Daoy (cell line): ENCODE measurements around the gene GPR148. TPM values are rescaled to one million over a fixed set of nuclear protein-coding genes. Genes with fewer than 3 reads are reported as not detected.
"Not testable (repeated sequence)": the region's sequence is repeated elsewhere in the genome, so short reads cannot be mapped to it uniquely, and the experiment has no call there.

Experiments used
- DNase-seq: peaks from one replicate; pipeline ENCODE4 v3.0.0-alpha.2; 2015; ENCODE audit warnings: low read depth
- total RNA-seq: library from RNA; depleted of rRNA; stranded (reverse); fragments of >200 nt; shearing (Covaris generic); gene quantifications from 2 replicates; pipeline ENCODE4 v1.2.3, GENCODE V29; 2014; rRNA removed

GPR148 gene
- not detected in 2 replicates for total RNA-seq

GRCh38 chr2:130728549-130729316 is at the start of gene GPR148:
Gene GPR148, plus strand, starts transcription at chr2:130729070. Its CDS starts 82 bp downstream, at chr2:130729152.
- no peak for DNase-seq

DNA sequence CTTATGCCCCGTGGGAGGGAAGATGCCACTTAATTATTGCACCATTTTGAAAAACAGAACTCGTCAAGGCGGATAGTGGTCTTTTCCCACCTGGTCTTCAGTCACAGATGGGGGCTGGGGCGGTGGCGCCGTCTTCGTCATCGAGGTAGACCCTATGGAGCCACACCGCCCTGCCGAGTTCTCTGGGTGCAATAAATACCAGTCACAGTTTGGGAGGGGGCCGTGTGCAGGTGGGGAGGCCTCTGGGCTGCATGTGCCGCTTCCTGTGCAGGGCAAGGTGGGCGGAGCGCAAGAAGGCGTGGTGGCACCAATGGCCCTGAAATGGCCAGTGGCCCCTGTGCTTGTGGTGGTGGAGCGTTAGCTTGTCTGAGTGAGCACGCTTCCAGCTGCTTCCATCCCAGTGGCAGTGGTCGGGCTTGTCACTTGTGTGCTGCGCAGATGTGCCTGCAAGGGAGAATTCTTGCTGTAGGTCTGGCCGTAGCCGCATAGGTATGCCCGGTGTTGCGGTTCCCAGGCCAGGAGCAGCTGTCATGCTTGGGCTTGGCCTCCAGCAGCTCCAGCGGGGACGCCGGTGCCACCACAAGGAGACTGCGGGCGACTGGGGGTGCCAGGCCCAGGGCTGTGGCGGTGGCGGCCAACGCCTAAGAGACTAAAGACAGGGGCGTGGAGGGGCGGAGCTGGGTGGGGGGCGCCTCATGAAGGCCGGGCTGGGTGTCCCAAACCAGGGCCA is 36.7 kb upstream of the GPR148 start:
- DNase-seq, result not testable (repeated sequence)

DNA sequence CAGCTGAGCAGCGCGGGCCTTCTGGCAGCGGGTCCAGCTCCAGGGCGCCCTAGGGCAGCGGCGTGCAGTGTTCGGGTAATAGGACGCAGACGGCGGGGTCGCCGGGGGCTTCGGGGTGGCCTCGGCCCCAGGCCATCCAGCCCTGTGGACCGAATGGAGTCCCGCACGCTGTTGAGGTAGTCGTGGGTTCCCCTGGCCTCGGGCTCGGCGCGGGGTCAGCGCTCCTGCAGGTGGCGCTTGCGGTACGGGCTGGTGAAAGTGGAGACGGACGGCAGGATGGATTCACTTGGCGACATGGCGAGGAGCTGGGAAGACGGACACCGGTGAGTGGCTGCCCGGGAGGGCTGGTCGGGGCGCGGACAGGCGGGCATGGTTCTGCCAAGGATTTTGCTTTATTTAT is 35.4 kb upstream of the GPR148 start:
- peak; percentile 69 for DNase-seq

GRCh38 chr2:130703250-130703649 is 25.6 kb upstream of the GPR148 start:
- not testable (repeated sequence) for DNase-seq

DNA sequence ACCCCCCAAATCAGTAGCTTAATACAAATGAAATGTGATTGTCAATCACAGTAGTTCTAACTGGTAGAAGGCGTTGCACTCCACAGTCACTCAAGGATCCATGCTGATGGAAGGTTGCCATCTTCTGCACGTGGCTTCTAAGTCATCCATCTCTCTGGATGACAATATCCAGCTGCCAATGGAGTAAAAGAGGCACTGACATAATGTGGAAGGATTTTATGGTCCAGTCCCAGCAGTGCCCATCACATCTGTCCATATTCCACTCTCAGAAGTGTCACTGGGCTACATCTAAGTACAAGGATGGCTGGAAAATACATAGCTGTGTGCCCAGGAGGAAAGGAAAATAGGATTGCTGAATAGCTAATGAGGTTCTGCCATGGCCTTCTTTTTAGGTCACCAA is 14.1 kb upstream of the GPR148 start:
- DNase-seq, result not testable (repeated sequence)

GRCh38 chr2:130720036-130720435 is 8.8 kb upstream of the GPR148 start:
- DNase-seq, result no peak

- DNase-seq, result no peak
These were observed 8.3 kb upstream of the GPR148 start for GRCh38 chr2:130720528-130720927.

GRCh38 chr2:130724455-130724854 is 4.4 kb upstream of the GPR148 start:
- no peak for DNase-seq

DNA sequence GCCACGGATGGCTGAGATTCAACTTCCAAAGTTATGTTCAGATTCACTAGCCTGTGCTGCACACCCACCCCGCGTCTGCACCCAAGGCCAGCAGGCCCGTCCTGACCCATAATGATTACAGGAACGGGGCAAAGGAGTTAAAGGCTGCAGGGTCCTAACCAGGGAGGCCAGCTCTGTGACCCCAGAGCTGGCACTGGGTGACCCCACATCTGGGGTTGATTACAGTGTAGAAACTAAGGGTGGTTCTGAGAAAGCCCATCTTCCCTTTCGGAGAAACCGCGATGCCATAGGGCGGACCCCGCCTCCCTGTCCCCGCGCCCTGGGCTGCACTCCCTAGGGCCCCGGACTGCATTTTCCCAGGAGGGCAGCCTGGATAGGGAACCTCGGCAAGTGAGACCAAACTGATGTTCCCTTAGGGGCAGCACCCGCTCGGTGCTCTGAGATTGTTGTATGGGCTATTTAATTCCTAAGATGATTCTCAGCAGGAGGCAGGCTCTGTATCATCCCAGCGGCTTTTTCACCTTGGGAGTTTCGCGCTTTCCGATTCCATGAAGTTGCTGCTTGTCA is 2.2 kb upstream of the GPR148 start:
- DNase-seq, result no peak

- DNase-seq, result peak; percentile 95
These were observed 1.5 kb upstream of the GPR148 start for GRCh38 chr2:130727286-130727924.

DNA sequence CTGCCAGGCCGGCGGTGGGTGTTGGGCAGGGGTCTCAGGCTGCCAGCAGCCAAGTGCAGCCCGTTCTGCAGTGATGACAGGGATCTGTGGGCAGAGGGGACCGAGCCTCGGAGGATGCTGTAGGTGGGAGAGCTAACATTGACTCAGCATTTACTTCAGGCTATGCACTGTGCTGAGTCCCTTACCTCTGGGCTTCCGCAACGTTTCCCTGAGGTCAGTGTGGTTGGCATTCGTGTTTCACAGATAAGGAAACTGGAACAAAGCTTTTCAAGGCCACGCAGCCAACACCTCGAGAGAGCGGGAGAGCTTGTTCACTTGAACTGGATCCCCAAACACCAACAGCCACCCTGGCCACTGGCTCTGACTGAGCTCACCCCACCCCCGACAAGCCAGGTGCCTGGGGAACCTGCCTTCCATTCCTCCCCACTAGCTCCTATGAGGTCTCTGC is 839 bp upstream of the GPR148 start:
- DNase-seq, result peak; percentile 42

DNA sequence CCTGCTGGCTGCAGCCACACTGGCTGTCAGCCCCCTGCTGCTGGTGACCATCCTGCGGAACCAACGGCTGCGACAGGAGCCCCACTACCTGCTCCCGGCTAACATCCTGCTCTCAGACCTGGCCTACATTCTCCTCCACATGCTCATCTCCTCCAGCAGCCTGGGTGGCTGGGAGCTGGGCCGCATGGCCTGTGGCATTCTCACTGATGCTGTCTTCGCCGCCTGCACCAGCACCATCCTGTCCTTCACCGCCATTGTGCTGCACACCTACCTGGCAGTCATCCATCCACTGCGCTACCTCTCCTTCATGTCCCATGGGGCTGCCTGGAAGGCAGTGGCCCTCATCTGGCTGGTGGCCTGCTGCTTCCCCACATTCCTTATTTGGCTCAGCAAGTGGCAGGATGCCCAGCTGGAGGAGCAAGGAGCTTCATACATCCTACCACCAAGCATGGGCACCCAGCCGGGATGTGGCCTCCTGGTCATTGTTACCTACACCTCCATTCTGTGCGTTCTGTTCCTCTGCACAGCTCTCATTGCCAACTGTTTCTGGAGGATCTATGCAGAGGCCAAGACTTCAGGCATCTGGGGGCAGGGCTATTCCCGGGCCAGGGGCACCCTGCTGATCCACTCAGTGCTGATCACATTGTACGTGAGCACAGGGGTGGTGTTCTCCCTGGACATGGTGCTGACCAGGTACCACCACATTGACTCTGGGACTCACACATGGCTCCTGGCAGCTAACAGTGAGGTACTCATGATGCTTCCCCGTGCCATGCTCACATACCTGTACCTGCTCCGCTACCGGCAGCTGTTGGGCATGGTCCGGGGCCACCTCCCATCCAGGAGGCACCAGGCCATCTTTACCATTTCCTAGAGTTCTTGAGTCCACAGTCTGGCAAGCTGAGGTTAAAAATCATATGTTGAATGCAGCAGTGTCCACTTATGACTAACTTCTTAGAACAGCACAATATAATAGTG is 741 bp downstream of the GPR148 start:
- no peak for DNase-seq

- not testable (repeated sequence) for DNase-seq
These were observed 3.4 kb downstream of the GPR148 start for GRCh38 chr2:130732257-130732656.

GRCh38 chr2:130735200-130735599 is 6.3 kb downstream of the GPR148 start:
- no peak for DNase-seq

- DNase-seq, result no peak
These were observed 7.6 kb downstream of the GPR148 start for GRCh38 chr2:130736487-130736886.

- no peak for DNase-seq
These were observed 8.7 kb downstream of the GPR148 start for GRCh38 chr2:130737592-130737991.

DNA sequence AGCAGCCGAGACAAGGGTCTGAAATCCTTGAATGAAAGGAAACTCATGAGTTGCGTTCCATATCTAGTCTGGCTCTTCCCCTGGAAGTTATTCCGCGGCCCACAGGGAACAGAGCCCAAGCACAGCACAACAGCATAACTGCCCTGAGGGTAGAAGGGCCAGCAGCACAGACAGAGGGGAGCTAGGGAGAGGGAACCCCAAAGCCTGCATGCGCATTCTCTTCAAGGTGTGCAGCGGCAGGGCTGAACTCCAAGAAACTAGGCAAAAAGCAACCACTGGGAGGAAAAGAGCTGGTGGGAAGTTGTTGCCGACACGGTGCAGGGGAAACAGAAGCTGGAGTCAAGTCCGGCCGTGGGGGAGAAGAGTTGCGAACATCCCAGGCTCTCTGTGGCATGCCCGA is 11.8 kb downstream of the GPR148 start:
- DNase-seq, result no peak

DNA sequence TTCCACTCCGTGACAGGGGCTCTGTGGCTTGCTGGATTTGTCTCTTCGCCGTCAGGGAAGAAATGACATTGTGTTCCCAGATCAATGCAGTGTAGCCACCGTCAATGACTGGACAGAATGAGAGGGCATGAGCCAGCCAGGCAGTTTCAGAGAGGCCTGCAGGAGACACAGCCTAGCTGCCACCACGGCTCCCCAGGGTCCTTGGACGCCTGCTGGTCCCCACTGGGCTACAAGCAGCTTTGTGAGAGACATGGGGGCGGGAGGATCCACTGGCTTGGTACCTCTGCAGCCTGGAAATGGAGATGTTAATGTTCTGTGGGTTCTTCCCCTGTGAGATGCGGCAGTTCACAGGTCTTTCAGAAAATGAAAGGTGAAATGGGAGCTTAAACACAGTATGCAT is 14.4 kb downstream of the GPR148 start:
- DNase-seq, result no peak

DNA sequence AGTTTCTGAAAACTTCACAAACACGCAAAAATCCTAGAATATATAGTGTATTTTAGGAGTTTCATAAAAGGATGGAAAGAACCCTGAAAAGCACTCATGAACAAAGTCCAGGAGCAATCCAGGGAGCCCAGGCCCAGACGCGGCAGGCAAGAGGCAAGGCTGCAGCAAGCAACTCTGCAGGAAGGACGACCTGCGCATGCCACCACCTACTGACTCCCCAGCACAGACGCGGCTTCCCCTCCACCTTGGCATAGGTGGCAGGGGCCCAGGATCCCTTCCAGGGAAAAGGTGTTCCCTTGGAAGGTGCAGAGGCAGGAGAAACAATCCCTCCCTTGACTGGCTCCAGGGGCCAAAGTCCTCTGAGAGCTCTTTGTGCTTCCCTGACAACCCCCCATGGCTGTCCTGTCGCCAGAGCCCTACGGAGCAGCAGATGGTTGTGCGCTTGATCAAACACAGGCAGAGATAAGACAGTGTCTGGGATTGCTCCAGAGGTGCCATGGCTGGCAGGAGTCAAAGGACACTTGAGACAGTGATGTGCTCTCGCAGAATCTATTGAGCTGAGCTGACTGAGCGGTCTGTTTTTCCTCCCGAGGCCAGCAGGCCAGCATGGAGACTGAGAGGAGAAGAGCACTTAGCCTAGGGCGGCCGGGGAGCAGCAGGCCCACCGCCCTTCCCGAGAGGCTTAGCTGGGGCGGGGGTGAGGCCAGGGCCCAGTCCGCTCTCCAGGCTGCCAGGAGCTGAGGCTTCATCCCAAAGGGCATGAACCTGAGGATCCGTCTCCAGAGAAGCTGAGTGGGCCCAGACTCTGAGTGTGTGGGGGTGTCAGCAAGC is 15.6 kb downstream of the GPR148 start:
- no peak for DNase-seq

GRCh38 chr2:130749078-130749477 is 20.2 kb downstream of the GPR148 start:
- no peak for DNase-seq
